HCT116 (cell line): Measurements from ENCODE around the gene MINDY3. TPM values are rescaled to one million over a fixed set of nuclear protein-coding genes. Genes with fewer than 3 reads are reported as not detected.
"Not testable (repeated sequence)": the region's sequence is repeated elsewhere in the genome, so short reads cannot be mapped to it uniquely, and the experiment has no call there.

Source experiments
- ATAC-seq: fragments of 200-7000 bp; cut with Tn5 transposase; 2 replicates; pipeline ENCODE4 v1.9.1; 2020; ENCODE audit warnings: mild to moderate bottlenecking, moderate library complexity
- BruUV-seq: library from RNA; stranded (reverse); fragments of 400-500 nt; replicated peaks from 2 replicates; lab custom pipeline; 2021; lab: Mats Ljungman, UMichigan
- CTCF ChIA-PET: fragments of 300-600 bp; sonication (Branson Sonifier 250); formaldehyde crosslinking; loops from one replicate; lab custom pipeline; 2021; ENCODE audit warnings: antibody characterized with exemption; lab: Charles Lee
- POLR2A ChIA-PET: fragments of 300-600, 350-600 bp; sonication (Branson Sonifier 250); formaldehyde crosslinking; loops from one replicate; lab custom pipeline; 2021; ENCODE audit warnings: antibody characterized with exemption; lab: Charles Lee
- RAD21 ChIA-PET, 2 experiments: fragments of 300-600 bp; sonication (Branson Sonifier 250); formaldehyde crosslinking; loops; one replicate each; lab custom pipeline; 2023; ENCODE audit warnings: low total read pairs in 2 of 2; ENCODE audit not compliant: uncharacterized antibody in 2 of 2, unreplicated experiment in 2 of 2, low non-redundant PET in 1 of 2; lab: Charles Lee
- DNase-seq: peaks from one replicate; pipeline ENCODE4 v3.0.0-alpha.2; 2010; ENCODE audit warnings: low read depth, low spot score
- H2AFZ ChIP-seq: fragments of 200-600 bp; shearing (Covaris generic), sonication (generic); 2 replicates; pipeline ENCODE4 v1.6.1; 2017; ENCODE audit warnings: low read depth, mixed run types, mixed read lengths, antibody characterized with exemption, low read length; ENCODE audit not compliant: poor library complexity, severe bottlenecking
- H3K27ac ChIP-seq: 2 replicates; pipeline ENCODE4 v1.5.1; 2012; ENCODE audit warnings: low read depth, low read length
- H3K27me3 ChIP-seq: fragments of 200-600 bp; sonication (generic); 2 replicates; pipeline ENCODE4 v1.6.1; 2016; ENCODE audit warnings: mixed run types, low read length, mixed read lengths; ENCODE audit not compliant: insufficient read depth
- H3K36me3 ChIP-seq, 2 experiments: fragments of 200-500 bp in 1 of 2; fragments of 200-600 bp in 1 of 2; sonication (Bioruptor generic) in 1 of 2; sonication (generic) in 1 of 2; 2 replicates each; pipeline versions ENCODE4 v1.5.1 to v1.6.1; 2014 to 2016; ENCODE audit warnings: low read length in 2 of 2, inconsistent platforms in 1 of 2, mixed read lengths in 1 of 2, mixed run types in 1 of 2; ENCODE audit not compliant: insufficient read depth in 2 of 2, control insufficient read depth in 1 of 2
- H3K4me1 ChIP-seq, 2 experiments: fragments of 200-600 bp in 1 of 2; sonication (generic) in 1 of 2; 2 replicates each; pipeline versions ENCODE4 v1.5.1 to v1.6.1; 2012 to 2017; ENCODE audit warnings: low read length in 2 of 2, inconsistent platforms in 1 of 2, mild to moderate bottlenecking in 1 of 2, mixed read lengths in 1 of 2, mixed run types in 1 of 2, moderate library complexity in 1 of 2; ENCODE audit not compliant: insufficient read depth in 2 of 2, control insufficient read depth in 1 of 2
- H3K4me2 ChIP-seq: fragments of 200-600 bp; sonication (generic); 2 replicates; pipeline ENCODE4 v1.6.1; 2017; ENCODE audit warnings: mixed run types, low read length, mixed read lengths
- H3K4me3 ChIP-seq, 2 experiments: fragments of 200-600 bp in 1 of 2; sonication (generic) in 1 of 2; replicated peaks in 1 of 2; 2 replicates each; pipeline ENCODE4 v1.5.1; 2011 to 2016; ENCODE audit warnings: low read length in 2 of 2, control low read depth in 1 of 2, low read depth in 1 of 2, mild to moderate bottlenecking in 1 of 2, mixed read lengths in 1 of 2, mixed run types in 1 of 2
- H3K79me2 ChIP-seq: fragments of 200-600 bp; sonication (generic); 2 replicates; pipeline ENCODE4 v1.6.1; 2017; ENCODE audit warnings: mild to moderate bottlenecking, mixed run types, low read length, moderate library complexity, mixed read lengths; ENCODE audit not compliant: insufficient read depth
- H3K9ac ChIP-seq: fragments of 200-600 bp; sonication (generic); 2 replicates; pipeline ENCODE4 v1.6.1; 2016; ENCODE audit warnings: low read length, mixed read lengths
- H3K9me2 ChIP-seq: fragments of 200-600 bp; sonication (generic), shearing (Covaris generic); 2 replicates; pipeline ENCODE4 v1.6.1; 2017; ENCODE audit warnings: mixed run types, mild to moderate bottlenecking, moderate library complexity; ENCODE audit not compliant: insufficient read depth
- H3K9me3 ChIP-seq, 2 experiments: fragments of 200-500 bp in 1 of 2; fragments of 200-600 bp in 1 of 2; sonication (Bioruptor generic) in 1 of 2; sonication (generic) in 1 of 2; 2 replicates each; pipeline ENCODE4 v1.6.1; 2014 to 2017; ENCODE audit warnings: low read length in 2 of 2, mixed read lengths in 2 of 2, inconsistent platforms in 1 of 2, low read depth in 1 of 2, mild to moderate bottlenecking in 1 of 2, mixed run types in 1 of 2, moderate library complexity in 1 of 2; ENCODE audit not compliant: control insufficient read depth in 1 of 2, insufficient read depth in 1 of 2
- H4K20me1 ChIP-seq: fragments of 200-600 bp; sonication (generic), shearing (Covaris generic); 2 replicates; pipeline ENCODE4 v1.6.1; 2017; ENCODE audit warnings: mixed run types, mild to moderate bottlenecking, moderate library complexity; ENCODE audit not compliant: insufficient read depth
- EGR1 ChIP-seq: IDR thresholded peaks from 2 replicates; pipeline ENCODE4 v1.6.1; 2012; ENCODE audit warnings: low read depth
- EZH2 ChIP-seq: fragments of 200-600 bp; sonication (generic); IDR thresholded peaks from 2 replicates; pipeline ENCODE4 v1.6.1; 2017; ENCODE audit warnings: antibody characterized with exemption, mixed run types
- EZH2phosphoT487 ChIP-seq: fragments of 200-600 bp; IDR thresholded peaks from 2 replicates; pipeline ENCODE4 v1.6.1; 2018; ENCODE audit warnings: antibody characterized with exemption, borderline replicate concordance
- FOSL1 ChIP-seq: IDR thresholded peaks from 2 replicates; pipeline ENCODE4 v1.6.1; 2012; ENCODE audit warnings: low read depth
- JUND ChIP-seq: IDR thresholded peaks from 2 replicates; pipeline ENCODE4 v1.6.1; 2012
- POLR2A ChIP-seq: IDR thresholded peaks from 2 replicates; pipeline ENCODE4 v1.7.0; 2011; ENCODE audit warnings: borderline replicate concordance; ENCODE audit not compliant: insufficient read depth, insufficient read length; ENCODE audit errors: extremely low read depth
- POLR2AphosphoS5 ChIP-seq: IDR thresholded peaks from 2 replicates; pipeline ENCODE4 v1.6.1; 2011; ENCODE audit warnings: mild to moderate bottlenecking, low read depth, low read length, moderate library complexity
- TCF7L2 ChIP-seq: IDR thresholded peaks from 2 replicates; pipeline ENCODE4 v1.7.0; 2011; ENCODE audit warnings: borderline replicate concordance, inconsistent platforms; ENCODE audit not compliant: insufficient read depth, insufficient read length; ENCODE audit errors: extremely low read depth
- ZNF274 ChIP-seq: fragments of 200-500 bp; sonication (Bioruptor generic); IDR thresholded peaks from 2 replicates; pipeline ENCODE4 v1.6.1; 2014; ENCODE audit warnings: mild to moderate bottlenecking, low read depth, low read length, inconsistent platforms
- intact Hi-C: fragments of 100-400 bp; cut with micrococcal nuclease; formaldehyde crosslinking; loops from 2 replicates; pipeline ENCODE4 v1.10.0; 2022
- total RNA-seq: library from RNA; stranded (reverse); gene quantifications from one replicate; pipeline ENCODE4 v1.2.1, GENCODE V29; 2021; ENCODE audit not compliant: unreplicated experiment
- TF ChIP-seq, protein P1 (sequence below), 3 experiments: fragments of 200-600 bp in 1 of 3; sonication (generic) in 1 of 3; IDR thresholded peaks in 2 of 3; conservative IDR thresholded peaks in 1 of 3; 2 replicates each; pipeline ENCODE4 v1.5.1; 2012 to 2017; ENCODE audit warnings: low read depth in 2 of 3, low read length in 2 of 3, antibody characterized with exemption in 1 of 3, borderline replicate concordance in 1 of 3, control low read depth in 1 of 3, mild to moderate bottlenecking in 1 of 3, mixed read lengths in 1 of 3, mixed run types in 1 of 3, moderate library complexity in 1 of 3; ENCODE audit not compliant: insufficient read depth in 1 of 3
- TF ChIP-seq, protein P2 (sequence below): IDR thresholded peaks from 2 replicates; pipeline ENCODE4 v1.6.1; 2012
- TF ChIP-seq, protein P3 (sequence below): IDR thresholded peaks from 2 replicates; pipeline ENCODE4 v1.6.1; 2012
- TF ChIP-seq, protein P4 (sequence below): IDR thresholded peaks from 2 replicates; pipeline ENCODE4 v1.6.1; 2012; ENCODE audit warnings: low read depth

Gene MINDY3
- total RNA-seq, 1 experiment from 2014 or later: 15.5 TPM

DNA sequence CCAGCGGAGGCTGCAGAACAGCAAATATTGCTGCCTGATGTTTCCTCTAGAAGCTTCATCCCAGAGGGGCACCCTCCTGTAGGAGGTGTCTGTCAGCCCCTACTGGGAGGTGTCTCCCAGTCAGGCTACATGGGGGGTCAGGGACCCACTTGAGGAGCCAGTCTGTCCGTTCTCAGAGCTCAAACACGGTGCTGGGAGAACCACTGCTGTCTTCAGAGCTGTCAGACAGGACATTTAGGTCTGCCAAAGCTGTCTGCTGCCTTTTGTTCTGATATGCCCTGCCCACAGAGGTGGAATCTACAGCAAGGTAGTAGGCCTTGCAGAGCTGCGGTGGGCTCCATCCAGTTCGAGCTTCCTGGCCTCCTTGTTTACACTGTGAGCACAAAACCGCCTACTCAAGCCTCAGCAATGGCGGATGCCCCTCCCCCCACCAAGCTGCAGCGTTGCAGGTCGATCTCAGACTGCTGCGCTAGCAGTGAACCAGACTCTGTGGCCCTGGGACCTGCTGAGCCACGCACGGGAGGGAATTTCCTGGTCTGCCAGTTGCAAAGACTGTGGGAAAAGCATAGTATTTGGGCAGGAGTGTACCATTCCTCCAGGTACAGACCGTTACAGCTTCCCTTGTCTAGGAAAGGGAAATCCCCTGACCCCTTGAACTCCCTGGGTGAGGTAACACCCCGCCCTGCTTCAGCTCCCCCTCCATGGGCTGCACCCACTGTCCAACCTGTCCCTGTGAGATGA, 17.7 kb upstream of the MINDY3 start:
- H3K9me3 ChIP-seq: no peaks in the 10 kb centered on the region
- BruUV-seq: no TSS peak
- no peaks in the 10 kb centered on the region for H3K4me1 ChIP-seq
- POLR2A ChIA-PET: no interaction called here
- ATAC-seq (no peak), DNase-seq (no peak)
- H4K20me1 ChIP-seq: no peaks in the 10 kb centered on the region
- H3K27ac ChIP-seq: no peak overlapping the region
- H3K4me2 ChIP-seq: no peak overlapping the region
- H3K36me3 ChIP-seq: no peaks in the 10 kb centered on the region
- H2AFZ ChIP-seq: no peak overlapping the region
- H3K9ac ChIP-seq: no peak overlapping the region
- CTCF ChIA-PET: interaction anchor here (0.8 to 1.3 kb wide), 3 partner anchors 24 to 931 kb away, joined by 3 read pairs; no protein-coding TSS in a partner anchor
- H3K79me2 ChIP-seq: no peaks in the 10 kb centered on the region
- RAD21 ChIA-PET: no interaction called here
- TF ChIP-seq, protein P1, sequence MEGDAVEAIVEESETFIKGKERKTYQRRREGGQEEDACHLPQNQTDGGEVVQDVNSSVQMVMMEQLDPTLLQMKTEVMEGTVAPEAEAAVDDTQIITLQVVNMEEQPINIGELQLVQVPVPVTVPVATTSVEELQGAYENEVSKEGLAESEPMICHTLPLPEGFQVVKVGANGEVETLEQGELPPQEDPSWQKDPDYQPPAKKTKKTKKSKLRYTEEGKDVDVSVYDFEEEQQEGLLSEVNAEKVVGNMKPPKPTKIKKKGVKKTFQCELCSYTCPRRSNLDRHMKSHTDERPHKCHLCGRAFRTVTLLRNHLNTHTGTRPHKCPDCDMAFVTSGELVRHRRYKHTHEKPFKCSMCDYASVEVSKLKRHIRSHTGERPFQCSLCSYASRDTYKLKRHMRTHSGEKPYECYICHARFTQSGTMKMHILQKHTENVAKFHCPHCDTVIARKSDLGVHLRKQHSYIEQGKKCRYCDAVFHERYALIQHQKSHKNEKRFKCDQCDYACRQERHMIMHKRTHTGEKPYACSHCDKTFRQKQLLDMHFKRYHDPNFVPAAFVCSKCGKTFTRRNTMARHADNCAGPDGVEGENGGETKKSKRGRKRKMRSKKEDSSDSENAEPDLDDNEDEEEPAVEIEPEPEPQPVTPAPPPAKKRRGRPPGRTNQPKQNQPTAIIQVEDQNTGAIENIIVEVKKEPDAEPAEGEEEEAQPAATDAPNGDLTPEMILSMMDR (IDR thresholded peaks at IDR 0.05 in 2 of 3, conservative IDR thresholded peaks at IDR 0.05 in 1 of 3; ENCODE audit: borderline replicate concordance in 1 of 3, insufficient read depth in 1 of 3, low read depth in 2 of 3, low read length in 2 of 3): no peak
- TF ChIP-seq, protein P2, sequence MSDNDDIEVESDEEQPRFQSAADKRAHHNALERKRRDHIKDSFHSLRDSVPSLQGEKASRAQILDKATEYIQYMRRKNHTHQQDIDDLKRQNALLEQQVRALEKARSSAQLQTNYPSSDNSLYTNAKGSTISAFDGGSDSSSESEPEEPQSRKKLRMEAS: no peak
- TF ChIP-seq FOSL1: no peak
- no peak for TF ChIP-seq EGR1
- TF ChIP-seq JUND: no peak
- TF ChIP-seq EZH2phosphoT487: no peak
- TF ChIP-seq, protein P3, sequence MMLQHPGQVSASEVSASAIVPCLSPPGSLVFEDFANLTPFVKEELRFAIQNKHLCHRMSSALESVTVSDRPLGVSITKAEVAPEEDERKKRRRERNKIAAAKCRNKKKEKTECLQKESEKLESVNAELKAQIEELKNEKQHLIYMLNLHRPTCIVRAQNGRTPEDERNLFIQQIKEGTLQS: no peak
- TF ChIP-seq TCF7L2: no peak
- no peak for TF ChIP-seq POLR2A
- TF ChIP-seq POLR2AphosphoS5: no peak
- no peak for TF ChIP-seq EZH2
- TF ChIP-seq, protein P4, sequence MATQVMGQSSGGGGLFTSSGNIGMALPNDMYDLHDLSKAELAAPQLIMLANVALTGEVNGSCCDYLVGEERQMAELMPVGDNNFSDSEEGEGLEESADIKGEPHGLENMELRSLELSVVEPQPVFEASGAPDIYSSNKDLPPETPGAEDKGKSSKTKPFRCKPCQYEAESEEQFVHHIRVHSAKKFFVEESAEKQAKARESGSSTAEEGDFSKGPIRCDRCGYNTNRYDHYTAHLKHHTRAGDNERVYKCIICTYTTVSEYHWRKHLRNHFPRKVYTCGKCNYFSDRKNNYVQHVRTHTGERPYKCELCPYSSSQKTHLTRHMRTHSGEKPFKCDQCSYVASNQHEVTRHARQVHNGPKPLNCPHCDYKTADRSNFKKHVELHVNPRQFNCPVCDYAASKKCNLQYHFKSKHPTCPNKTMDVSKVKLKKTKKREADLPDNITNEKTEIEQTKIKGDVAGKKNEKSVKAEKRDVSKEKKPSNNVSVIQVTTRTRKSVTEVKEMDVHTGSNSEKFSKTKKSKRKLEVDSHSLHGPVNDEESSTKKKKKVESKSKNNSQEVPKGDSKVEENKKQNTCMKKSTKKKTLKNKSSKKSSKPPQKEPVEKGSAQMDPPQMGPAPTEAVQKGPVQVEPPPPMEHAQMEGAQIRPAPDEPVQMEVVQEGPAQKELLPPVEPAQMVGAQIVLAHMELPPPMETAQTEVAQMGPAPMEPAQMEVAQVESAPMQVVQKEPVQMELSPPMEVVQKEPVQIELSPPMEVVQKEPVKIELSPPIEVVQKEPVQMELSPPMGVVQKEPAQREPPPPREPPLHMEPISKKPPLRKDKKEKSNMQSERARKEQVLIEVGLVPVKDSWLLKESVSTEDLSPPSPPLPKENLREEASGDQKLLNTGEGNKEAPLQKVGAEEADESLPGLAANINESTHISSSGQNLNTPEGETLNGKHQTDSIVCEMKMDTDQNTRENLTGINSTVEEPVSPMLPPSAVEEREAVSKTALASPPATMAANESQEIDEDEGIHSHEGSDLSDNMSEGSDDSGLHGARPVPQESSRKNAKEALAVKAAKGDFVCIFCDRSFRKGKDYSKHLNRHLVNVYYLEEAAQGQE: no peak
- no peak for TF ChIP-seq ZNF274
- H3K4me3 ChIP-seq: no peak overlapping the region
- H3K27me3 ChIP-seq: peaks cover 30% of the 10 kb centered on the region
- intact Hi-C loops: loop anchor here (2.0 to 10.0 kb wide), 3 partner anchors 899 to 1967 kb away; no protein-coding TSS in a partner anchor
- H3K9me2 ChIP-seq: no peaks in the 10 kb centered on the region

DNA sequence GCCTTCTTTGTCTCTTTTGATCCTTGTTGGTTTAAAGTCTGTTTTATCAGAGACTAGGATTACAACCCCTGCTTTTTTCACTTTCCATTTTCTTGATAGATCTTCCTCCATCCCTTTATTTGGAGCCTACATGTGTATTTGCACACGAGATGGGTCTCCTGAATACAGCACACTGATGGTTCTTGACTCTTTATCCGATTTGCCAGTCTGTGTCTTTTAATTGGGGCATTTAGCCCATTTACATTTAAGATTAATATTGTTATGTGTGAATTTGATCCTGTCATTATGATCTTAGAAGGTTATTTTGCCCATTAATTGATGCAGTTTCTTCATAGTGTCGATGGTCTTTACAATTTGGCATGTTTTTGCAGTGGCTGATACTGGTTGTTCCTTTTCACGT, 16.0 kb upstream of the MINDY3 start:
- intact Hi-C loops: loop anchor here (5.0 to 10.0 kb wide), 2 partner anchors 1721 to 1969 kb away; no protein-coding TSS in a partner anchor
- H3K27ac ChIP-seq, H3K36me3 ChIP-seq, H3K4me2 ChIP-seq, CTCF ChIA-PET, POLR2A ChIA-PET, DNase-seq, H4K20me1 ChIP-seq, BruUV-seq, ATAC-seq, H3K9me3 ChIP-seq, H2AFZ ChIP-seq, H3K4me3 ChIP-seq, H3K9me2 ChIP-seq, H3K9ac ChIP-seq, H3K4me1 ChIP-seq, RAD21 ChIA-PET, H3K79me2 ChIP-seq: not testable (repeated sequence)
- peaks cover 16% of the 10 kb centered on the region; the same call in 1 of the 2 replicates for H3K27me3 ChIP-seq
